GM18909 (cell line): ENCODE results near the gene PTGES.

ENCODE experiments used
- ATAC-seq: cut with Tn5 transposase; IDR thresholded peaks from one replicate; pipeline ENCODE4 v1.9.1; 2021; ENCODE audit warnings: mild to moderate bottlenecking; ENCODE audit not compliant: unreplicated experiment, poor library complexity

The PTGES gene

GRCh38 chr9:129696944-129697655, 55.7 kb downstream of the PTGES start:
- ATAC-seq, result no peak

- no peak for ATAC-seq
Observed at GRCh38 chr9:129695870-129696269, 57.0 kb downstream of the PTGES start.

DNA sequence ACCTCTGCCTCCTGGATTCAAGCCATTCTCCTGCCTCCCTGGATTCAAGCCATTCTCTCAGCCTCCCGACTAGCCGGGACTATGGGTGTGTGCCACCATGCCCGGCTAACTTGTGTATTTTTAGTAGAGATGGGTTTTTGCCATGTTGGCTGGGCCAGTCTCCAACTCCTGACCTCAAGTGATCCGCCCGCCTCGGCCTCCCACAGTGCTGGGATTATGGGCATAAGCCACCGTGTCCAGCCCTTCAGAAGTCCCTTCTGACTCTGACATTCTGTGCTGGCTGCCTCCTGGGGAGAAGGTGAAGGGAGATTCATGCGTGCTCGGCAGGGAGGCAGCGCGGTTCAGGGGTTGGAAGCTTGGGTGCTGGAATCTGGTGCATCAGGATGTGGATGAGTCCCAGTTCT, 58.6 kb downstream of the PTGES start:
- no peak for ATAC-seq

GRCh38 chr9:129693741-129694140, 59.1 kb downstream of the PTGES start:
- ATAC-seq, result no peak

- no peak for ATAC-seq
Observed at GRCh38 chr9:129692534-129692933, 60.3 kb downstream of the PTGES start.
